Heart right ventricle (tissue), 16 donors: ENCODE data around the gene IL20RA. TPM values are rescaled to one million over a fixed set of nuclear protein-coding genes. Genes with fewer than 3 reads are reported as not detected.

Experiments
- ATAC-seq, 8 donors: fragments of 200-7000 bp; cut with Tn5 transposase; one replicate each; pipeline ENCODE4 v1.9.1; 2020; ENCODE audit warnings: mild to moderate bottlenecking in 8 of 8, moderate library complexity in 8 of 8, moderate number of reproducible peaks in 1 of 8
- DNase-seq, 2 donors: peaks; one replicate each; pipeline ENCODE4 v3.0.0-alpha.2; 2020
- H3K27ac ChIP-seq, 10 donors: fragments of 200-600 bp; sonication (generic) in 2 of 10; one replicate each; pipeline versions ENCODE4 v1.5.0 to v1.8.0; 2020 to 2022; ENCODE audit warnings: mild to moderate bottlenecking in 3 of 10
- H3K27me3 ChIP-seq, 7 donors: fragments of 200-600 bp; one replicate each; pipeline ENCODE4 v1.8.0; 2021 to 2022; ENCODE audit warnings: mild to moderate bottlenecking in 2 of 7
- H3K36me3 ChIP-seq, 9 donors: fragments of 200-600 bp; sonication (generic) in 1 of 9; one replicate each; pipeline versions ENCODE4 v1.5.0 to v1.8.0; 2020 to 2022; ENCODE audit warnings: mild to moderate bottlenecking in 2 of 9
- H3K4me1 ChIP-seq, 9 donors: fragments of 200-600 bp; sonication (generic) in 1 of 9; one replicate each; pipeline versions ENCODE4 v1.5.0 to v1.8.0; 2020 to 2022; ENCODE audit warnings: mild to moderate bottlenecking in 4 of 9
- H3K4me3 ChIP-seq, 10 donors: fragments of 200-600 bp; sonication (generic) in 2 of 10; one replicate each; pipeline versions ENCODE4 v1.5.0 to v1.8.0; 2020 to 2022; ENCODE audit warnings: mild to moderate bottlenecking in 7 of 10, moderate library complexity in 2 of 10
- H3K9me3 ChIP-seq, 11 donors: fragments of 200-600 bp in 10 of 11; sonication (generic) in 2 of 11; one replicate each; pipeline versions ENCODE4 v1.5.0 to v1.8.0; 2013 to 2022; ENCODE audit warnings: mild to moderate bottlenecking in 2 of 11, control low read depth in 1 of 11, moderate library complexity in 1 of 11
- WGBS, 2 donors: extraction: QIAGEN DNeasy Blood & Tissue Kit; methylation state at CpG; one replicate each; pipeline ENCODE4 v1.1.7; 2013; ENCODE audit warnings: inconsistent platforms in 1 of 2; 5-methylcytosine and 5-hydroxymethylcytosine counted together
- intact Hi-C, 10 donors: fragments of 100-400 bp; cut with DNase I; formaldehyde crosslinking; loops; one replicate each; pipeline versions ENCODE4 v1.11.1 to v1.14.2; 2022
- polyA plus RNA-seq, 2 donors: library from polyadenylated mRNA; stranded (reverse); fragments of 200-250 nt; gene quantifications; one replicate each; pipeline ENCODE4 v1.2.3, GENCODE V29; 2013
- total RNA-seq, 10 donors: library from RNA; stranded (reverse); fragmentation: NEBNext Ultra II Directional in 3 of 10; extraction: Animal tissue kit (Norgen Biotek cat#: 25700) in 3 of 10; gene quantifications; one replicate each; pipeline versions ENCODE4 v1.2.1 to v1.2.4, GENCODE V29; 2021 to 2023
- TF ChIP-seq, protein P1 (sequence below), 9 donors: fragments of 200-600 bp; sonication (generic) in 2 of 9; IDR thresholded peaks; one replicate each; pipeline versions ENCODE4 v1.5.0 to v1.8.0; 2021 to 2022; ENCODE audit warnings: antibody characterized with exemption in 9 of 9, mild to moderate bottlenecking in 5 of 9, moderate library complexity in 1 of 9
- donor health status: Arrhythmogenic right ventricular cardiomyopathy.
- donor health status: ischemic (EF 13 %, LVEDD 7.1; RV severe dilation, severe dysfunction).
- donor health status: healthy with polysubstance abuse.
- donor health status: DM: no; HTN: yes; CAD: no.
- donor health status: DM: no; HTN: no; CAD: no.
- donor health status: ischemic (EF 25% LVEDD 6.9; RV normal size, moderate dysfunction).
- donor health status: ischemic (EF 25% LVEDD 5.7; RV mildly dilated, moderate dysfunction).
- donor health status: healthy.
- donor health status: DM: yes; HTN: yes; CAD: no.
- donor health status: Ischemic cardiomyopathy.
- donor health status: ischemic (EF 35%, LVEDD 5.7; RV mildly dilated, moderate dysfunction).
- donor health status: nonischemic (EF 11% LVEDD 7.7; RV severe dilation, severe dysfunction).
- donor health status: DM: yes; HTN: yes; CAD: no.
- donor health status: PGD.
- donor health status: ischemic (EF 29% LVEDD 5.4; RV normal size, mild dysfunction).
- donor health status: nonischemic (EF 23%, LVEDD 6.1; RV moderate dilation, normal function).

IL20RA gene
- total and polyA plus RNA-seq, 12 donors: 0.28 to 15.4 (median 2.1) TPM

DNA sequence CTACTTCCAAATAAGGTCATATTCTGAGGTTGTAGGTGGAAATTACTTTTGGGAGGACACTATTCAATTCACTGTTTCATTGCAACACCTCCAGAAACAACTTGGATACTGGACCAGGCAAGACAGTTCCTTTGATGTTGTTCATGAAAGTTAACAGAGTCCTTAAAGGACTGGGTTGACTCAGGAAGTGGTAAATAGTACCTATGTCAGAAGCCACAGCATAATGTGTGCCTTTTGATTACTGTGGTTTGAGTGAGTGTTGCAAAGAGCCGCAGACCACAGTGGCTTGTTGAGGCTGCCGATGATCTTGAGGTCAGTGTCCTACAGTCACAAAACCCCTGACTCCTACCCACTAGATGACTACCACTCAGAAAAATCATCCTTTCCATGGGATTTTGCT, 10.9 kb downstream of the IL20RA start:
- 86 to 87% methylated on average over 2 of the region's 2 CpGs for WGBS, 2 donors

DNA sequence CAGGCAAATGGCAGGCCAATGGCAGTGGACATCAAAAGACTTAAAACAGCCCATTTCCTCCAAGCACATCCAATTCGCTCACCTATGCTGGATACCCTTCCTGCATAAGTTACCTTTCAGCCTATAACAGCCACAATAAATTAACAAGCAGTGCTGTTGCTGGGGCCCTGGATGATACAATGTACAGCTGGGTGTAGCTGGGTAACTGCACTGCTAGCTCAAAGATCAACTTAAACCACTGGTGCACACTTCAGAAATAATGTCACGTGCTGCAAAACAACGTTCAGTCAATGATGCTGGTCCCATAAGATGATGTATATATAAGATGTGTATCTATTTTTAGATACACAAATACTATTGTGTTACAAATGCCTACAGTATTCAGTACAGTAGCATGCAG, 13.6 kb downstream of the IL20RA start:
- TF ChIP-seq, protein P1, sequence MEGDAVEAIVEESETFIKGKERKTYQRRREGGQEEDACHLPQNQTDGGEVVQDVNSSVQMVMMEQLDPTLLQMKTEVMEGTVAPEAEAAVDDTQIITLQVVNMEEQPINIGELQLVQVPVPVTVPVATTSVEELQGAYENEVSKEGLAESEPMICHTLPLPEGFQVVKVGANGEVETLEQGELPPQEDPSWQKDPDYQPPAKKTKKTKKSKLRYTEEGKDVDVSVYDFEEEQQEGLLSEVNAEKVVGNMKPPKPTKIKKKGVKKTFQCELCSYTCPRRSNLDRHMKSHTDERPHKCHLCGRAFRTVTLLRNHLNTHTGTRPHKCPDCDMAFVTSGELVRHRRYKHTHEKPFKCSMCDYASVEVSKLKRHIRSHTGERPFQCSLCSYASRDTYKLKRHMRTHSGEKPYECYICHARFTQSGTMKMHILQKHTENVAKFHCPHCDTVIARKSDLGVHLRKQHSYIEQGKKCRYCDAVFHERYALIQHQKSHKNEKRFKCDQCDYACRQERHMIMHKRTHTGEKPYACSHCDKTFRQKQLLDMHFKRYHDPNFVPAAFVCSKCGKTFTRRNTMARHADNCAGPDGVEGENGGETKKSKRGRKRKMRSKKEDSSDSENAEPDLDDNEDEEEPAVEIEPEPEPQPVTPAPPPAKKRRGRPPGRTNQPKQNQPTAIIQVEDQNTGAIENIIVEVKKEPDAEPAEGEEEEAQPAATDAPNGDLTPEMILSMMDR (IDR thresholded peaks at IDR 0.05): no peak
- no peaks in the 10 kb centered on the region for H3K9me3 ChIP-seq
- ATAC-seq (no peak), DNase-seq (no peak)
- H3K36me3 ChIP-seq: no peaks in the 10 kb centered on the region
- no peaks in the 10 kb centered on the region for H3K4me1 ChIP-seq
- no peak overlapping the region for H3K27ac ChIP-seq
- no peak overlapping the region for H3K4me3 ChIP-seq
- WGBS, 2 donors: 84% methylated on average over 3 of the region's 3 CpGs
- peaks cover 0 to 52% (median 0%) of the 10 kb centered on the region in 7 donors for H3K27me3 ChIP-seq
- intact Hi-C loops: no loop called here

More for the DNA sequence above, 10.9 kb downstream of the IL20RA start:
- Histone ChIP-seq H3K36me3 (no peaks in the 10 kb centered on the region), H3K27ac (no peak overlapping the region), H3K4me3 (no peak overlapping the region), H3K9me3 (no peaks in the 10 kb centered on the region), H3K27me3 (peaks cover 0 to 58% (median 0%) of the 10 kb centered on the region in 7 donors), H3K4me1 (no peaks in the 10 kb centered on the region)
- TF ChIP-seq, protein P1 (IDR thresholded peaks at IDR 0.05): no peak
- intact Hi-C loops: no loop called here
- ATAC-seq (no peak), DNase-seq (no peak)

DNA sequence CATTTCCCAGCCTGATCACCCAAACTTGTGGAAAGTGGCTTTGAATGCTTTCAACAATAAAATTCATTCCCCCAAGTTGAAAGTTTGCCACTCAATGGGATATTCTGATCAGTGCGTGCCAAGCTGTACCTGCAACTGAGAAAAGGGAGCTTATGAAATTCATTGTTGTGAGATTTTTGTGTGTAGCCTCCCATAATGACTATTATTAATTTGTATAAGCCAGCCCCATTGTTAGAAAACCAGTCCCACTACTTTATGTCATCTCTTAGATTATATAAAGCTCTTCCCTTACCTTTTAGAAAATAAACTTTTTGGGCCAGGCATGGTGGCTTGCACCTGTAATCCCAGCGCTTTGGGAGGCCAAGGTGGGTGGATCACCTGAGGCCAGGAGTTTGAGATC, 15.9 kb downstream of the IL20RA start:
- ATAC-seq: no peak
- no peaks in the 10 kb centered on the region for H3K4me1 ChIP-seq
- H3K36me3 ChIP-seq: no peaks in the 10 kb centered on the region
- WGBS, 2 donors: 48% methylated on average over 2 of the region's 2 CpGs
- peaks cover 0 to 31% (median 0%) of the 10 kb centered on the region in 7 donors for H3K27me3 ChIP-seq
- TF ChIP-seq, protein P1 (IDR thresholded peaks at IDR 0.05): no peak
- no peak overlapping the region for H3K4me3 ChIP-seq
- intact Hi-C loops: no loop called here
- H3K27ac ChIP-seq: no peak overlapping the region
- DNase-seq: no peak
- no peaks in the 10 kb centered on the region for H3K9me3 ChIP-seq

DNA sequence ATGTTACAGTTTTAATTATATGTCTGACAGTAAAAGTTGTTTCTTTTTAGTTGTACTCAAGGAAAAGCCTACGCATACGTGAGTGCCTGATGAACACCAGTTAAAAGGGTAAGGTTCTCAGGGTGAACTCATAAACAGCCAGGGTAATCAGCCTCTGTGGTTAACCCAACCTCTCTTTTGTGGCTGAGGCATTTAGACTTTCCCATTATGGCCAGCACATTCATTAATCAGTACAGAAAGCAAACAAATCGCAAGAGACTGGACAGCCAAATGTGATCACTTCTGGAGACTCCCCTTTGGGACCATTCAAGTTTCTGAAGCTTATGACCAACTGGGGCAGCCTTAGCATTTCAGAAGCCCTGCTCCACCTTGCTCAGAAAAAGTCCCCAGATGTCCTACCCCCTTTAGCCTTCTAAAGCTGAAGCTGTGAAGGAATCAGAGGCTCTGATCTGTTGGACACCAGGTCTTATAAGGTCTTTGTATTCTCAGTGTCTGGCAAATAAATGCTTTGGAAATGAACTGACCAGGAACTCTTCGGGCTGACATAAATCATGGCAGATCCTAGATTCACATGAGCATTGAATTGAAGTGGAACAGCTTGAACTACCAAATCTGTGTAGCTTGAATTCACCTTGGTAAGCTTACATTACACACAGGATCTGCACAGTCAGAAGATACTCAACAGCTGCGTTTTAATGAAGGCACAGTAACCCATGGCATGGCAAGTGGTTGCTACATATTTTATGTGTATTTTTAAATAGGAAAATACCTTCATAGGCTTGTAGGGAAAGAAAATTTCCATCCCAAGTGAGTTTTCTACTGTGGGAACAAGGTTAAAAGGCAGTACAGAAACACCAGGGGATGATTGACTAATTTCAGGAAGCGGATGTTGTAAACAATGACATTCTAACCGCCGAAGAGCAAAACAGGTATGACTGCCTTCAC, 18.7 kb downstream of the IL20RA start:
- WGBS, 2 donors: 83 to 91% methylated on average over 8 of the region's 8 CpGs
- Histone ChIP-seq H3K9me3 (no peaks in the 10 kb centered on the region), H3K27ac (no peak overlapping the region), H3K4me1 (no peaks in the 10 kb centered on the region), H3K4me3 (no peak overlapping the region), H3K36me3 (no peaks in the 10 kb centered on the region), H3K27me3 (peaks cover 0 to 19% (median 0%) of the 10 kb centered on the region in 7 donors)
- no peak for ATAC-seq
- TF ChIP-seq, protein P1 (IDR thresholded peaks at IDR 0.05): no peak
- intact Hi-C loops: no loop called here
- DNase-seq: no peak
